ENCODE data around the gene NRAP. TPM values are rescaled to one million over a fixed set of nuclear protein-coding genes. Genes with fewer than 3 reads are reported as not detected.

Gene NRAP
- total RNA-seq, 1 donor, result under 0.01 TPM

GRCh38 chr10:113683300-113683699, 19.5 kb upstream of the NRAP start:
- no peak for DNase-seq (ENCODE audit: low read depth)
- TF ChIP-seq CTCF (IDR thresholded peaks at IDR 0.05; ENCODE audit: insufficient read depth, low read depth, low read length), result no peak
- no peak overlapping the region for H3K4me3 ChIP-seq (ENCODE audit: low read depth, low read length)

- no peak overlapping the region for H3K4me3 ChIP-seq (ENCODE audit: low read depth, low read length)
- no peak for DNase-seq (ENCODE audit: low read depth)
- no peak for TF ChIP-seq CTCF (IDR thresholded peaks at IDR 0.05; ENCODE audit: insufficient read depth, low read depth, low read length)
Observed at GRCh38 chr10:113681533-113682470, 18.0 kb upstream of the NRAP start.

GRCh38 chr10:113680190-113681111, 16.6 kb upstream of the NRAP start:
- DNase-seq (ENCODE audit: low read depth), result peak; percentile 63
- no peak for TF ChIP-seq CTCF (IDR thresholded peaks at IDR 0.05; ENCODE audit: insufficient read depth, low read depth, low read length)
- peak overlapping the region; percentile 99 for H3K4me3 ChIP-seq (ENCODE audit: low read depth, low read length)

DNA sequence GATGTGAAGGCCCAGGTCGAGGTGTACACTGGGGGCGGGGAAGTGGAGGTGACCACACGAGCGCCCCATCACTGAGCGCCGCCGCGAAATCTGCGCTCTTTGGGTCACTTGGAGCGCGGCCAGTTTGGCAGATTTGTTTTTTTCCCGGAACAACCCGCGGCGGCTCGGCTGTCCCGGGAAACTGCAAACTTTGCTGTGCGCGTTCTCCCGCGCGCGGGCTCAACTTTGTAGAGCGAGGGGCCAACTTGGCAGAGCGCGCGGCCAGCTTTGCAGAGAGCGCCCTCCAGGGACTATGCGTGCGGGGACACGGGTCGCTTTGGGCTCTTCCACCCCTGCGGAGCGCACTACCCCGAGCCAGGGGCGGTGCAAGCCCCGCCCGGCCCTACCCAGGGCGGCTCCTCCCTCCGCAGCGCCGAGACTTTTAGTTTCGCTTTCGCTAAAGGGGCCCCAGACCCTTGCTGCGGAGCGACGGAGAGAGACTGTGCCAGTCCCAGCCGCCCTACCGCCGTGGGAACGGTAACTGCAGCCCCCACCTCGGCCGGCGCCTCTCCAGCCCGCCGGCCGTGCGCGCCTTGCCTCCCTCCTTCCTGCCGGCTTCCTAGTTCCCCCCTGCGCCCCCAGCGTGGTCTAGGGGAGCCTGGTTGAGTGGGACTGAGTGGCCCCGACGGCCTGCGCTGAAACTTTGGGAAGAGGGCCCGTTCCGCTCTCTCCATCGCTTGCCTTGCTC, 15.8 kb upstream of the NRAP start, which contains the start of gene CASP7:
Gene CASP7, plus strand, starts transcription at position 450 of the 727 bp plus-strand sequence. CDS start 17,582 bp downstream, outside the sequence.
- no peak for TF ChIP-seq CTCF (IDR thresholded peaks at IDR 0.05; ENCODE audit: insufficient read depth, low read depth, low read length)
- peak; percentile 88 for DNase-seq (ENCODE audit: low read depth)

GRCh38 chr10:113666682-113667252, 2.9 kb upstream of the NRAP start:
- peak; percentile 39 for DNase-seq (ENCODE audit: low read depth)
- no peak for TF ChIP-seq CTCF (IDR thresholded peaks at IDR 0.05; ENCODE audit: insufficient read depth, low read depth, low read length)
- no peak overlapping the region for H3K4me3 ChIP-seq (ENCODE audit: low read depth, low read length)

More for the DNA sequence above, 15.8 kb upstream of the NRAP start, which contains the start of gene CASP7:
- peak within 1 kb of the TSS; percentile 99 for H3K4me3 ChIP-seq (ENCODE audit: low read depth, low read length)
